ENCODE results near the gene RNF169. TPM values are rescaled to one million over a fixed set of nuclear protein-coding genes. Genes with fewer than 3 reads are reported as not detected.

Gene RNF169
- total and polyA plus RNA-seq, 9 of the 15 experiments (the other 6 are each of a cell fraction or from before 2014, with no cell fraction given): 0.68 to 18.1 (median 10.1) TPM

DNA sequence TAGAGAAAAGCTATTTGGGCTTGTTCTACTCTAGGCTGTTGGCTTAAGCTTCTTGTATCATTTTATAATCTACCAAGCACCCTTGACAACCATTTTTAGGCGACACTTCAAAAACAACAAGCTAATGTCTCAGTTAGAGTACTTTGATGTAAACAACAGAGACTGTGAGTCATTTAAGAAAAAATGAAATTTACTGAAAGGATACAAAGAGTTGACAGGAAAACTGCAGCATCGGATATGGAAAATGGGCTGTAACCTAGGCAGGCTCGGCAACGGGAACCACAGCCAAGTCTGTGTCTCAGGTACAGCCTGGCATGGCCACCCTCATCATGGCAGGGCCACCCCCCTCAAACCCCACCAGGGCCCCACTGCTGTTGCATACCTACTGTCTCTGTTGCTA lies 4.4 kb upstream of the RNF169 start:
- intact Hi-C loops (cut with micrococcal nuclease) (no loop called here), in situ Hi-C loops (cut with MboI) (no loop called here)
- Histone ChIP-seq H3K27ac (ENCODE audit: extremely low read depth, low read depth, low read length) (no peak overlapping the region), H3K36me3 (ENCODE audit: control insufficient read depth, insufficient read depth, low read length) (no peaks in the 10 kb centered on the region), H3K9me3 (replicated peaks; ENCODE audit: control insufficient read depth, insufficient read depth, low read depth, low read length) (no peaks in the 10 kb centered on the region), H3K79me2 (ENCODE audit: control insufficient read depth, insufficient read depth, low read length) (peaks cover 9% of the 10 kb centered on the region), H4K20me1 (replicated peaks; ENCODE audit: control insufficient read depth, insufficient read depth, low read length) (no peaks in the 10 kb centered on the region), H3K4me1 (replicated peaks in 1 of 2; ENCODE audit: control insufficient read depth in 2 of 2, insufficient read depth in 2 of 2, low read length in 2 of 2) (peaks cover 8 to 11% of the 10 kb centered on the region in 2 experiments; a peak in 4 of 5 replicates), H3K4me3 (no peak overlapping the region), H3K9me1 (ENCODE audit: control insufficient read depth, insufficient read depth, low read length) (no peaks in the 10 kb centered on the region), H3K4me2 (ENCODE audit: insufficient read depth, low read length) (no peak overlapping the region), H2AFZ (ENCODE audit: low read depth, low read length) (no peak overlapping the region), H3K9ac (ENCODE audit: insufficient read depth in 1 of 2, low read depth in 2 of 2, low read length in 2 of 2) (no peak overlapping the region), H3K27me3 (ENCODE audit: control insufficient read depth in 2 of 2, insufficient read depth in 2 of 2, low read length in 2 of 2) (no peaks in the 10 kb centered on the region)
- no TSS peak for BruUV-seq (replicated peaks)
- FAIRE-seq: no peak
- POLR2A ChIA-PET: interaction anchor here (1.0 to 1.2 kb wide), 2 partner anchors 15 to 513 kb away, joined by 3 read pairs; no protein-coding TSS in a partner anchor
- no peak for DNase-seq (ENCODE audit: extremely low read depth in 1 of 4, low spot score in 3 of 4)
- ATAC-seq: no peak
- no peak for TF ChIP-seq SIX5 (IDR thresholded peaks at IDR 0.05; ENCODE audit: borderline replicate concordance in 1 of 2, insufficient read depth in 1 of 2, low read depth in 1 of 2, low read length in 2 of 2)
- TF ChIP-seq TAF9B (IDR thresholded peaks at IDR 0.05; ENCODE audit: partially characterized antibody): no peak
- TF ChIP-seq, protein P1, sequence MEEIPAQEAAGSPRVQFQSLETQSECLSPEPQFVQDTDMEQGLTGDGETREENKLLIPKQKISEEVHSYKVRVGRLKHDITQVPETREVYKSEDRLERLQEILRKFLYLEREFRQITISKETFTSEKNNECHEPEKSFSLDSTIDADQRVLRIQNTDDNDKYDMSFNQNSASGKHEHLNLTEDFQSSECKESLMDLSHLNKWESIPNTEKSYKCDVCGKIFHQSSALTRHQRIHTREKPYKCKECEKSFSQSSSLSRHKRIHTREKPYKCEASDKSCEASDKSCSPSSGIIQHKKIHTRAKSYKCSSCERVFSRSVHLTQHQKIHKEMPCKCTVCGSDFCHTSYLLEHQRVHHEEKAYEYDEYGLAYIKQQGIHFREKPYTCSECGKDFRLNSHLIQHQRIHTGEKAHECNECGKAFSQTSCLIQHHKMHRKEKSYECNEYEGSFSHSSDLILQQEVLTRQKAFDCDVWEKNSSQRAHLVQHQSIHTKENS (CRISPR knock-in tag; IDR thresholded peaks at IDR 0.05): no peak
- no peak for TF ChIP-seq RB1 (IDR thresholded peaks at IDR 0.05; ENCODE audit: low read depth)
- TF ChIP-seq, protein P2, sequence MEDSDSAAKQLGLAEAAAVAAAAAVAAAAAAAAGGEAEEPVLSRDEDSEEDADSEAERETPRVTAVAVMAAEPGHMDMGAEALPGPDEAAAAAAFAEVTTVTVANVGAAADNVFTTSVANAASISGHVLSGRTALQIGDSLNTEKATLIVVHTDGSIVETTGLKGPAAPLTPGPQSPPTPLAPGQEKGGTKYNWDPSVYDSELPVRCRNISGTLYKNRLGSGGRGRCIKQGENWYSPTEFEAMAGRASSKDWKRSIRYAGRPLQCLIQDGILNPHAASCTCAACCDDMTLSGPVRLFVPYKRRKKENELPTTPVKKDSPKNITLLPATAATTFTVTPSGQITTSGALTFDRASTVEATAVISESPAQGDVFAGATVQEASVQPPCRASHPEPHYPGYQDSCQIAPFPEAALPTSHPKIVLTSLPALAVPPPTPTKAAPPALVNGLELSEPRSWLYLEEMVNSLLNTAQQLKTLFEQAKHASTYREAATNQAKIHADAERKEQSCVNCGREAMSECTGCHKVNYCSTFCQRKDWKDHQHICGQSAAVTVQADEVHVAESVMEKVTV (CRISPR knock-in tag; IDR thresholded peaks at IDR 0.05): no peak
- TF ChIP-seq FOXK2 (conservative IDR thresholded peaks at IDR 0.05 in 1 of 2, IDR thresholded peaks at IDR 0.05 in 1 of 2; ENCODE audit: low read depth in 2 of 2): no peak
- no peak for TF ChIP-seq EP300 (IDR thresholded peaks at IDR 0.05; ENCODE audit: low read length)
- WGBS (ENCODE audit: insufficient coverage, low coverage, missing lambda C conversion rate): 3% methylated on average over 4 of the region's 4 CpGs
- CTCF ChIA-PET (ENCODE audit: low intra/inter-chr PET ratio): no interaction called here

All from K562 (cell line).